HepG2 (cell line): ENCODE data around the gene TRABD. TPM values are rescaled to one million over a fixed set of nuclear protein-coding genes. Genes with fewer than 3 reads are reported as not detected.

Experiments used
- ARID4A ChIP-seq: sonication (generic); formaldehyde crosslinking; IDR thresholded peaks from 2 replicates; pipeline ENCODE4 v1.5.0; 2020; ENCODE audit warnings: mild to moderate bottlenecking, missing genetic modification reagents, borderline replicate concordance
- HDAC6 ChIP-seq: fragments of 200-600 bp; sonication (generic); IDR thresholded peaks from 2 replicates; pipeline ENCODE4 v1.7.0; 2017; ENCODE audit warnings: mild to moderate bottlenecking, antibody characterized with exemption, low read length, low read depth
- KDM2A ChIP-seq: sonication (generic); formaldehyde crosslinking; IDR thresholded peaks from 2 replicates; pipeline ENCODE4 v1.4.0; 2020; ENCODE audit warnings: low read depth, missing genetic modification reagents, borderline replicate concordance
- RBM22 ChIP-seq: fragments of 200-400 bp; formaldehyde crosslinking; optimal IDR thresholded peaks from 2 replicates; pipeline ENCODE3; 2017; ENCODE audit warnings: mild to moderate bottlenecking, low read length, moderate library complexity
- TFDP1 ChIP-seq: IDR thresholded peaks from 2 replicates; pipeline ENCODE4 v1.6.1; 2016; ENCODE audit warnings: missing compliant biosample characterization, missing genetic modification reagents, borderline replicate concordance
- THAP7 ChIP-seq: sonication (generic); formaldehyde crosslinking; IDR thresholded peaks from 2 replicates; pipeline ENCODE4 v1.8.1; 2023; ENCODE audit warnings: mild to moderate bottlenecking, missing genetic modification reagents
- TSC22D2 ChIP-seq: sonication (generic); formaldehyde crosslinking; IDR thresholded peaks from 2 replicates; pipeline ENCODE4 v1.5.1; 2020; ENCODE audit warnings: missing genetic modification reagents, mild to moderate bottlenecking, borderline replicate concordance
- XRCC5 ChIP-seq: fragments of 200-400 bp; formaldehyde crosslinking; optimal IDR thresholded peaks from 2 replicates; pipeline ENCODE3; 2017; ENCODE audit warnings: mild to moderate bottlenecking, low read length
- ZNF292 ChIP-seq: sonication (generic); formaldehyde crosslinking; IDR thresholded peaks from 2 replicates; pipeline ENCODE4 v1.8.1; 2022; ENCODE audit warnings: mild to moderate bottlenecking, low read depth, missing genetic modification reagents, borderline replicate concordance
- ZNF609 ChIP-seq: sonication (generic); formaldehyde crosslinking; IDR thresholded peaks from 2 replicates; pipeline ENCODE4 v1.4.0; 2020; ENCODE audit warnings: mild to moderate bottlenecking, missing genetic modification reagents, borderline replicate concordance
- ZNF687 ChIP-seq: sonication (generic); formaldehyde crosslinking; IDR thresholded peaks from 2 replicates; pipeline ENCODE4 v1.5.1; 2020; ENCODE audit warnings: mild to moderate bottlenecking, missing genetic modification reagents, moderate library complexity
- ZZZ3 ChIP-seq: sonication (generic); formaldehyde crosslinking; IDR thresholded peaks from 2 replicates; pipeline ENCODE4 v1.4.0; 2020; ENCODE audit warnings: missing genetic modification reagents, mild to moderate bottlenecking, borderline replicate concordance
- polyA plus RNA-seq, 8 experiments: library from polyadenylated mRNA; depleted of rRNA in 3 of 8; stranded (reverse) in 7 of 8; unstranded in 1 of 8; fragments of >200 nt; fragmentation: Illumina TruSeq in 4 of 8; extraction: Trizol in 4 of 8; gene quantifications; 2 replicates each; pipeline versions ENCODE4 v1.2.1 to v1.2.3, GENCODE V29; 2011 to 2016; ENCODE audit warnings: low read depth in 4 of 8, missing spikeins in 1 of 8, mixed read lengths in 1 of 8; ENCODE audit not compliant: insufficient read depth in 1 of 8
- total RNA-seq, 5 experiments: library from RNA; depleted of rRNA; stranded (reverse); fragments of >200 nt; fragmentation: Illumina TruSeq; extraction: Trizol; gene quantifications; 2 replicates each; pipeline ENCODE4 v1.2.3, GENCODE V29; 2016; ENCODE audit warnings: low read depth in 1 of 5

TRABD gene
- total and polyA plus RNA-seq, 2 of the 13 experiments (the other 11 are each of a cell fraction or from before 2014, with no cell fraction given) = 21.5 to 28.9 TPM

GRCh38 chr22:50144005-50144614 is 41.6 kb upstream of the TRABD start (continued):
- TF ChIP-seq XRCC5 (peak; percentile 52), HDAC6 (no peak), TFDP1 (peak; percentile 72; the same call in 1 of the 2 replicates), KDM2A (CRISPR knock-in tag) (peak; percentile 49; the same call in 1 of the 2 replicates), ZZZ3 (CRISPR knock-in tag) (no peak), ZNF687 (CRISPR knock-in tag) (peak; percentile 80), THAP7 (CRISPR knock-in tag) (no peak), TSC22D2 (CRISPR knock-in tag) (no peak), ZNF609 (CRISPR knock-in tag) (no peak), RBM22 (no peak), ZNF292 (peak; percentile 73; the same call in 1 of the 2 replicates), ARID4A (CRISPR knock-in tag) (peak; percentile 23; the same call in 1 of the 2 replicates)
